Neural progenitor cell (in vitro differentiated cells): ENCODE measurements around the gene PRDM4.
"Not testable (repeated sequence)": the region's sequence is repeated elsewhere in the genome, so short reads cannot be mapped to it uniquely, and the experiment has no call there.

Experiments used
- CTCF ChIP-seq: fragments of 200-600 bp; sonication (generic); IDR thresholded peaks from 2 replicates; pipeline ENCODE4 v1.5.1; 2017; ENCODE audit warnings: antibody characterized with exemption, mild to moderate bottlenecking
- EZH2 ChIP-seq: fragments of 200-600 bp; sonication (generic); IDR thresholded peaks from 2 replicates; pipeline ENCODE4 v1.6.1; 2017; ENCODE audit warnings: antibody characterized with exemption, mild to moderate bottlenecking, moderate library complexity

- peak; percentile 14 for TF ChIP-seq CTCF
- TF ChIP-seq EZH2: not testable (repeated sequence)
These were observed 65.2 kb downstream of the PRDM4 start for GRCh38 chr12:107695772-107696171.
